ENCODE measurements around the gene ATP2B2.

Gene ATP2B2

GRCh38 chr3:10432931-10433330 is 72.5 kb downstream of the ATP2B2 start:
- 60% methylated on average over 2 of the region's 2 CpGs for WGBS
- H2BK5ac ChIP-seq (ENCODE audit: low read depth, low read length, poor library complexity, severe bottlenecking): no peak overlapping the region
- H4K8ac ChIP-seq (ENCODE audit: low read length): no peak overlapping the region

DNA sequence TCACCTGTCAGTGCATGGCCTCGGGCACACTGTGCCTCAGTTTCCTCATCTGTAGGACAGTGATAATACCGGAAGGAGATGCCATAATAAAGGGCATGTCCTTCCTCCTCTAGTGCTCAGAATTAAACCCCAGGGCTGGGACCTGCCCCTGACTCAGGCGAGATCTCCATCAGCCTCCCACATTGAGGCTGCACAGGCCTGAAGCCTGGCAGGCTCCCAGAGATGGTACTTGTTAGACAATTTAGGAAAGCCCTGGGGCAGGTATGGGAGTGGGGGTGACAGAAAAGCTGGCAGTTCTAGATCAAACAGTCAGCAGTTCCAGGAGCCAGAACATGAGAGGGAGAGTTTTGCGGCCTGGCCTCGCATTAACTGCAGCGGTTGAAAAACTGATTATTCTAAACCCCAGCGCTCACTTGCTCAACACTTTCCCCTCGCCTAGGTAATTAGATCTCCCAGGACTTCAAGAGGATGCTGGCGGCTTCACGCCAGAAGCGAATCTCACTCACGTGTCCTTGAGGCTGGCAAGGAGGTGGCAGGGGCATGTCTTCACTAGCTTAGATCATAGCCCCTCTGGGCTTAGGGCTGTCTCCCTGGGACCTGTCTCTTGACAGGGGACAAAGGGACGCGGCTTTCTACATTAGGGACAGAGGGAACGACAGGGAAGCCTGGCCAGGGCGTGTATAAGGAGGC is 73.1 kb downstream of the ATP2B2 start:
- no peak for DNase-seq

More at GRCh38 chr3:10432931-10433330, 72.5 kb downstream of the ATP2B2 start:
- Histone ChIP-seq H3K36me3 (ENCODE audit: control insufficient read depth in 1 of 2, insufficient read depth in 2 of 2, low read depth in 1 of 2, low read length in 2 of 2) (no peaks in the 10 kb centered on the region), H3K4ac (ENCODE audit: low read depth in 1 of 2, low read length in 2 of 2) (no peak overlapping the region), H3K27me3 (ENCODE audit: control insufficient read depth in 1 of 2, insufficient read depth in 1 of 2, low read length in 2 of 2) (peaks cover 4 to 39% of the 10 kb centered on the region in 2 experiments), H3K14ac (ENCODE audit: low read length in 2 of 2) (no peak overlapping the region), H3K4me2 (ENCODE audit: low read length, poor library complexity, severe bottlenecking) (no peak overlapping the region), H3K79me1 (replicated peaks; ENCODE audit: low read length, poor library complexity, severe bottlenecking) (no peaks in the 10 kb centered on the region), H3K9me3 (ENCODE audit: control insufficient read depth, low read length) (no peaks in the 10 kb centered on the region), H3K23ac (ENCODE audit: low read length in 2 of 2) (no peak overlapping the region), H2AK5ac (ENCODE audit: low read length, severe bottlenecking) (no peak overlapping the region), H3K9ac (ENCODE audit: low read length) (no peak overlapping the region), H2AFZ (ENCODE audit: low read depth, low read length) (no peak overlapping the region), H2BK120ac (ENCODE audit: low read depth, low read length) (no peak overlapping the region), H3K18ac (ENCODE audit: low read depth in 1 of 2, low read length in 2 of 2) (no peak overlapping the region), H3K27ac (ENCODE audit: low read length, poor library complexity, severe bottlenecking) (no peak overlapping the region), H3K4me1 (ENCODE audit: control insufficient read depth, insufficient read depth, low read depth, low read length) (peaks cover 12% of the 10 kb centered on the region), H4K91ac (ENCODE audit: low read length) (no peak overlapping the region), H2BK15ac (ENCODE audit: low read depth, poor library complexity, severe bottlenecking) (no peak overlapping the region), H3K4me3 (ENCODE audit: insufficient read depth in 1 of 2, low read depth in 1 of 2, low read length in 2 of 2) (no peak overlapping the region), H2BK12ac (ENCODE audit: low read length in 2 of 2) (no peak overlapping the region)
- DNase-seq: peak; percentile 77

GRCh38 chr3:10430805-10431204 is 74.6 kb downstream of the ATP2B2 start:
- H3K79me1 ChIP-seq (replicated peaks; ENCODE audit: low read length, poor library complexity, severe bottlenecking): no peaks in the 10 kb centered on the region
- H3K23ac ChIP-seq (ENCODE audit: low read length in 2 of 2): no peak overlapping the region
- H3K27me3 ChIP-seq (ENCODE audit: control insufficient read depth in 1 of 2, insufficient read depth in 1 of 2, low read length in 2 of 2): peaks cover 4 to 52% of the 10 kb centered on the region in 2 experiments
- H2BK12ac ChIP-seq (ENCODE audit: low read length in 2 of 2): no peak overlapping the region
- no peak overlapping the region for H4K91ac ChIP-seq (ENCODE audit: low read length)
- no peak for DNase-seq
- no peak overlapping the region for H3K4me2 ChIP-seq (ENCODE audit: low read length, poor library complexity, severe bottlenecking)
- H3K9ac ChIP-seq (ENCODE audit: low read length): no peak overlapping the region
- H3K9me3 ChIP-seq (ENCODE audit: control insufficient read depth, low read length): no peaks in the 10 kb centered on the region
- H3K4ac ChIP-seq (ENCODE audit: low read depth in 1 of 2, low read length in 2 of 2): no peak overlapping the region
- H2BK15ac ChIP-seq (ENCODE audit: low read depth, poor library complexity, severe bottlenecking): no peak overlapping the region
- no peak overlapping the region for H4K8ac ChIP-seq (ENCODE audit: low read length)
- no peak overlapping the region for H3K4me3 ChIP-seq (ENCODE audit: insufficient read depth in 1 of 2, low read depth in 1 of 2, low read length in 2 of 2)
- H3K14ac ChIP-seq (ENCODE audit: low read length in 2 of 2): no peak overlapping the region
- H2BK5ac ChIP-seq (ENCODE audit: low read depth, low read length, poor library complexity, severe bottlenecking): no peak overlapping the region
- no peak overlapping the region for H3K18ac ChIP-seq (ENCODE audit: low read depth in 1 of 2, low read length in 2 of 2)
- H3K27ac ChIP-seq (ENCODE audit: low read length, poor library complexity, severe bottlenecking): no peak overlapping the region
- H2AFZ ChIP-seq (ENCODE audit: low read depth, low read length): no peak overlapping the region
- H3K36me3 ChIP-seq (ENCODE audit: control insufficient read depth in 1 of 2, insufficient read depth in 2 of 2, low read depth in 1 of 2, low read length in 2 of 2): no peaks in the 10 kb centered on the region
- H2BK120ac ChIP-seq (ENCODE audit: low read depth, low read length): no peak overlapping the region
- no peak overlapping the region for H2AK5ac ChIP-seq (ENCODE audit: low read length, severe bottlenecking)
- 100% methylated on average over 1 of the region's 1 CpG for WGBS
- H3K4me1 ChIP-seq (ENCODE audit: control insufficient read depth, insufficient read depth, low read depth, low read length): no peaks in the 10 kb centered on the region

More for the DNA sequence above, 73.1 kb downstream of the ATP2B2 start:
- H2AFZ ChIP-seq (ENCODE audit: low read depth, low read length): no peak overlapping the region
- H3K14ac ChIP-seq (ENCODE audit: low read length in 2 of 2): no peak overlapping the region
- H2BK120ac ChIP-seq (ENCODE audit: low read depth, low read length): no peak overlapping the region
- H3K4ac ChIP-seq (ENCODE audit: low read depth in 1 of 2, low read length in 2 of 2): no peak overlapping the region
- no peak overlapping the region for H3K4me2 ChIP-seq (ENCODE audit: low read length, poor library complexity, severe bottlenecking)
- no peaks in the 10 kb centered on the region for H3K9me3 ChIP-seq (ENCODE audit: control insufficient read depth, low read length)
- no peak overlapping the region for H3K27ac ChIP-seq (ENCODE audit: low read length, poor library complexity, severe bottlenecking)
- H3K79me1 ChIP-seq (replicated peaks; ENCODE audit: low read length, poor library complexity, severe bottlenecking): no peaks in the 10 kb centered on the region
- peaks cover 4 to 45% of the 10 kb centered on the region in 2 experiments for H3K27me3 ChIP-seq (ENCODE audit: control insufficient read depth in 1 of 2, insufficient read depth in 1 of 2, low read length in 2 of 2)
- H2BK12ac ChIP-seq (ENCODE audit: low read length in 2 of 2): no peak overlapping the region
- H3K18ac ChIP-seq (ENCODE audit: low read depth in 1 of 2, low read length in 2 of 2): no peak overlapping the region
- H2BK5ac ChIP-seq (ENCODE audit: low read depth, low read length, poor library complexity, severe bottlenecking): no peak overlapping the region
- no peak overlapping the region for H3K9ac ChIP-seq (ENCODE audit: low read length)
- H2BK15ac ChIP-seq (ENCODE audit: low read depth, poor library complexity, severe bottlenecking): peak overlapping the region; percentile 38
- H3K36me3 ChIP-seq (ENCODE audit: control insufficient read depth in 1 of 2, insufficient read depth in 2 of 2, low read depth in 1 of 2, low read length in 2 of 2): no peaks in the 10 kb centered on the region
- H4K91ac ChIP-seq (ENCODE audit: low read length): peak overlapping the region; percentile 36
- WGBS: 88% methylated on average over 16 of the region's 16 CpGs
- H2AK5ac ChIP-seq (ENCODE audit: low read length, severe bottlenecking): no peak overlapping the region
- H4K8ac ChIP-seq (ENCODE audit: low read length): no peak overlapping the region
- no peak overlapping the region for H3K4me3 ChIP-seq (ENCODE audit: insufficient read depth in 1 of 2, low read depth in 1 of 2, low read length in 2 of 2)
- peaks cover 8% of the 10 kb centered on the region for H3K4me1 ChIP-seq (ENCODE audit: control insufficient read depth, insufficient read depth, low read depth, low read length)
- no peak overlapping the region for H3K23ac ChIP-seq (ENCODE audit: low read length in 2 of 2)

GRCh38 chr3:10428406-10429091 is 76.8 kb downstream of the ATP2B2 start:
- H4K8ac ChIP-seq (ENCODE audit: low read length): peak overlapping the region; percentile 19
- H2AK5ac ChIP-seq (ENCODE audit: low read length, severe bottlenecking): no peak overlapping the region
- no peak overlapping the region for H3K14ac ChIP-seq (ENCODE audit: low read length in 2 of 2)
- no peak overlapping the region for H3K4ac ChIP-seq (ENCODE audit: low read depth in 1 of 2, low read length in 2 of 2)
- no peak overlapping the region for H3K9ac ChIP-seq (ENCODE audit: low read length)
- no peak overlapping the region for H2BK120ac ChIP-seq (ENCODE audit: low read depth, low read length)
- H3K4me1 ChIP-seq (ENCODE audit: control insufficient read depth, insufficient read depth, low read depth, low read length): no peaks in the 10 kb centered on the region
- no peaks in the 10 kb centered on the region for H3K79me1 ChIP-seq (replicated peaks; ENCODE audit: low read length, poor library complexity, severe bottlenecking)
- H3K36me3 ChIP-seq (ENCODE audit: control insufficient read depth in 1 of 2, insufficient read depth in 2 of 2, low read depth in 1 of 2, low read length in 2 of 2): no peaks in the 10 kb centered on the region
- H3K4me2 ChIP-seq (ENCODE audit: low read length, poor library complexity, severe bottlenecking): no peak overlapping the region
- no peak overlapping the region for H4K91ac ChIP-seq (ENCODE audit: low read length)
- DNase-seq: no peak
- no peak overlapping the region for H3K4me3 ChIP-seq (ENCODE audit: insufficient read depth in 1 of 2, low read depth in 1 of 2, low read length in 2 of 2)
- H2BK5ac ChIP-seq (ENCODE audit: low read depth, low read length, poor library complexity, severe bottlenecking): no peak overlapping the region
- H3K18ac ChIP-seq (ENCODE audit: low read depth in 1 of 2, low read length in 2 of 2): no peak overlapping the region
- H3K27me3 ChIP-seq (ENCODE audit: control insufficient read depth in 1 of 2, insufficient read depth in 1 of 2, low read length in 2 of 2): peaks cover 5 to 67% of the 10 kb centered on the region in 2 experiments
- H2BK15ac ChIP-seq (ENCODE audit: low read depth, poor library complexity, severe bottlenecking): no peak overlapping the region
- no peak overlapping the region for H3K23ac ChIP-seq (ENCODE audit: low read length in 2 of 2)
- no peak overlapping the region for H2AFZ ChIP-seq (ENCODE audit: low read depth, low read length)
- H2BK12ac ChIP-seq (ENCODE audit: low read length in 2 of 2): no peak overlapping the region
- no peaks in the 10 kb centered on the region for H3K9me3 ChIP-seq (ENCODE audit: control insufficient read depth, low read length)
- WGBS: 63% methylated on average over 12 of the region's 12 CpGs
- no peak overlapping the region for H3K27ac ChIP-seq (ENCODE audit: low read length, poor library complexity, severe bottlenecking)
